Liver (tissue), 9 donors: ENCODE results near the gene ERP44. TPM values are rescaled to one million over a fixed set of nuclear protein-coding genes. Genes with fewer than 3 reads are reported as not detected.

Experiments used
- DNase-seq: peaks from one replicate; pipeline ENCODE4 v3.0.0-alpha.2; 2017; ENCODE audit warnings: low spot score
- H3K27ac ChIP-seq, 2 donors: one replicate each; pipeline ENCODE4 v1.7.0; 2013; ENCODE audit warnings: inconsistent platforms in 2 of 2, low read length in 2 of 2, control low read depth in 1 of 2, low read depth in 1 of 2, mild to moderate bottlenecking in 1 of 2
- H3K27me3 ChIP-seq, 4 donors: one replicate each; pipeline versions ENCODE4 v1.6.1 to v1.7.0; 2013; ENCODE audit warnings: low read length in 3 of 4, inconsistent platforms in 1 of 4, mild to moderate bottlenecking in 1 of 4, moderate library complexity in 1 of 4; ENCODE audit not compliant: control insufficient read depth in 4 of 4, insufficient read depth in 4 of 4
- H3K36me3 ChIP-seq, 4 donors: one replicate each; pipeline versions ENCODE4 v1.6.1 to v1.7.0; 2013; ENCODE audit warnings: low read length in 3 of 4, mild to moderate bottlenecking in 3 of 4, low read depth in 1 of 4, moderate library complexity in 1 of 4; ENCODE audit not compliant: control insufficient read depth in 4 of 4, insufficient read depth in 3 of 4
- H3K4me1 ChIP-seq, 4 donors: one replicate each; pipeline versions ENCODE4 v1.6.1 to v1.7.0; 2013; ENCODE audit warnings: low read length in 3 of 4, mild to moderate bottlenecking in 3 of 4, moderate library complexity in 1 of 4; ENCODE audit not compliant: control insufficient read depth in 4 of 4, insufficient read depth in 4 of 4
- H3K4me3 ChIP-seq, 3 donors: one replicate each; pipeline versions ENCODE4 v1.6.1 to v1.7.0; 2013; ENCODE audit warnings: low read length in 3 of 3, control low read depth in 1 of 3, low read depth in 1 of 3, mild to moderate bottlenecking in 1 of 3
- H3K9ac ChIP-seq, 2 donors: one replicate each; pipeline ENCODE4 v1.7.0; 2013; ENCODE audit warnings: low read length in 2 of 2, mild to moderate bottlenecking in 2 of 2, moderate library complexity in 2 of 2, control low read depth in 1 of 2, low read depth in 1 of 2
- H3K9me3 ChIP-seq, 4 donors: one replicate each; pipeline versions ENCODE4 v1.6.1 to v1.7.0; 2013; ENCODE audit warnings: low read length in 3 of 4; ENCODE audit not compliant: control insufficient read depth in 4 of 4
- EGR1 ChIP-seq, 2 donors: IDR thresholded peaks; 2 replicates each; pipeline ENCODE4 v1.6.1; 2016 to 2018; ENCODE audit warnings: antibody characterized with exemption in 2 of 2, low read depth in 2 of 2
- FOXA1 ChIP-seq: IDR thresholded peaks from 2 replicates; pipeline ENCODE4 v1.6.1; 2016; ENCODE audit warnings: antibody characterized with exemption
- FOXA2 ChIP-seq: IDR thresholded peaks from 2 replicates; pipeline ENCODE4 v1.6.1; 2016; ENCODE audit warnings: antibody characterized with exemption
- GABPA ChIP-seq, 2 donors: IDR thresholded peaks in 1 of 2; conservative IDR thresholded peaks in 1 of 2; 2 replicates each; pipeline ENCODE4 v1.6.1; 2016; ENCODE audit warnings: antibody characterized with exemption in 2 of 2, mild to moderate bottlenecking in 1 of 2, moderate library complexity in 1 of 2
- HNF4A ChIP-seq, 2 donors: conservative IDR thresholded peaks; 2 replicates each; pipeline ENCODE4 v1.6.1; 2016; ENCODE audit warnings: antibody characterized with exemption in 2 of 2, mild to moderate bottlenecking in 2 of 2
- HNF4G ChIP-seq: IDR thresholded peaks from 2 replicates; pipeline ENCODE4 v1.6.1; 2016; ENCODE audit warnings: antibody characterized with exemption
- JUND ChIP-seq, 2 donors: IDR thresholded peaks; 2 replicates each; pipeline ENCODE4 v1.6.1; 2016; ENCODE audit warnings: antibody characterized with exemption in 2 of 2
- NR2F2 ChIP-seq: IDR thresholded peaks from 2 replicates; pipeline ENCODE4 v1.6.1; 2016; ENCODE audit warnings: antibody characterized with exemption
- RAD21 ChIP-seq, 2 donors: IDR thresholded peaks; 2 replicates each; pipeline ENCODE4 v1.6.1; 2016; ENCODE audit warnings: antibody characterized with exemption in 2 of 2, mild to moderate bottlenecking in 2 of 2
- RXRA ChIP-seq, 2 donors: IDR thresholded peaks; 2 replicates each; pipeline ENCODE4 v1.6.1; 2017 to 2018; ENCODE audit warnings: antibody characterized with exemption in 2 of 2, mild to moderate bottlenecking in 1 of 2
- SP1 ChIP-seq: IDR thresholded peaks from 2 replicates; pipeline ENCODE4 v1.6.1; 2018; ENCODE audit warnings: antibody characterized with exemption, mild to moderate bottlenecking
- TAF1 ChIP-seq: conservative IDR thresholded peaks from 2 replicates; pipeline ENCODE4 v1.6.1; 2016; ENCODE audit warnings: antibody characterized with exemption, mild to moderate bottlenecking
- YY1 ChIP-seq: IDR thresholded peaks from 2 replicates; pipeline ENCODE4 v1.6.1; 2016; ENCODE audit warnings: antibody characterized with exemption, mild to moderate bottlenecking
- WGBS: extraction: QIAGEN DNeasy Blood & Tissue Kit; methylation state at CpG from one replicate; pipeline ENCODE4 v1.1.7; 2013; 5-methylcytosine and 5-hydroxymethylcytosine counted together
- polyA plus RNA-seq, 2 donors: library from polyadenylated mRNA; stranded (reverse) in 1 of 2; unstranded in 1 of 2; fragments of 200-250 nt in 1 of 2; fragments of >200 nt in 1 of 2; fragmentation: Nextera tagmentation in 1 of 2; extraction: Ambion mirVana in 1 of 2; gene quantifications; one replicate each; pipeline versions ENCODE4 v1.2.1 to v1.2.3, GENCODE V29; 2013 to 2015
- total RNA-seq, 2 donors: library from RNA; depleted of rRNA; stranded (reverse); fragments of >200 nt; gene quantifications; one replicate each; pipeline ENCODE4 v1.2.3, GENCODE V29; 2014
- TF ChIP-seq, protein P1 (sequence below): IDR thresholded peaks from 2 replicates; pipeline ENCODE4 v1.6.1; 2016; ENCODE audit warnings: antibody characterized with exemption
- TF ChIP-seq, protein P2 (sequence below): IDR thresholded peaks from 2 replicates; pipeline ENCODE4 v1.6.1; 2016; ENCODE audit warnings: antibody characterized with exemption, mild to moderate bottlenecking
- TF ChIP-seq, protein P3 (sequence below): IDR thresholded peaks from 2 replicates; pipeline ENCODE4 v1.6.1; 2016; ENCODE audit warnings: antibody characterized with exemption
- TF ChIP-seq, protein P4 (sequence below): IDR thresholded peaks from 2 replicates; pipeline ENCODE4 v1.6.1; 2016; ENCODE audit warnings: antibody characterized with exemption
- TF ChIP-seq, protein P5 (sequence below): fragments of 150-350 bp; IDR thresholded peaks from 2 replicates; pipeline ENCODE4 v1.5.1; 2017; ENCODE audit warnings: improper control_type of control experiment, low read depth, low read length; ENCODE audit not compliant: missing input control
- donor health status: healthy.
- donor health status: healthy.
- donor health status: healthy.
- donor health status: healthy.
- donor health status: healthy.

Gene ERP44
- total and polyA plus RNA-seq, 4 donors, result 13.0 to 26.8 (median 19.3) TPM

DNA sequence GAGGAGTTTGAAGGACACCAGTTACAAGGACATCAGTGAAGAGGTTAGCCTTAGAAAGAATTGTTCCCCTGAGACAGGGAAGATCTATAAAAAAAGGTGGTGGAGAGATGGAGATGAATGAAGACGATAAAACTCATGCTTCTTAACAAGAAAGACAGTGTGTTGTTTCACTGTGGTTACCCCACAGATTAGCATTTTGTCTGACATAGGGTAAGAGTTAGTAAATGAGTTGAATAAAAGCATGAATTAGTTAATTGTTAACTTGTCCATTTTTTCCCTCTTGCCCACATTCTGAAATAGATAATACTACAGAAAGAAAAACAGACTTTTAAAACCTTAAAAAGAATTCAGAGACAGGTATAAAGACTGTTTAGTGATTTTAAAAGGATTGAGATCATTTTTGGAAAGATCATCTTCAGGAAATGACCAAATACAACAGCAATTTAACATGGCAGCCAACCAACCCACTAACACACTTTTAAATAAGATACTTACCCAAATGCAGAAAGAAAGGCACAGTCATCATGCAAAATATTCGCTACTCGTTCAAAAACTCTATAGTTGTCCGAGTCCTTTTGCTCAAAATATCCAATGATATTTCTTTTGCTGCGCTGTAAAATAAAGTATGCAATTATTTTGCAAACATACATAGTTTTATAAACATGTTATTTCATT, 78.5 kb downstream of the ERP44 start:
- TF ChIP-seq, protein P1, sequence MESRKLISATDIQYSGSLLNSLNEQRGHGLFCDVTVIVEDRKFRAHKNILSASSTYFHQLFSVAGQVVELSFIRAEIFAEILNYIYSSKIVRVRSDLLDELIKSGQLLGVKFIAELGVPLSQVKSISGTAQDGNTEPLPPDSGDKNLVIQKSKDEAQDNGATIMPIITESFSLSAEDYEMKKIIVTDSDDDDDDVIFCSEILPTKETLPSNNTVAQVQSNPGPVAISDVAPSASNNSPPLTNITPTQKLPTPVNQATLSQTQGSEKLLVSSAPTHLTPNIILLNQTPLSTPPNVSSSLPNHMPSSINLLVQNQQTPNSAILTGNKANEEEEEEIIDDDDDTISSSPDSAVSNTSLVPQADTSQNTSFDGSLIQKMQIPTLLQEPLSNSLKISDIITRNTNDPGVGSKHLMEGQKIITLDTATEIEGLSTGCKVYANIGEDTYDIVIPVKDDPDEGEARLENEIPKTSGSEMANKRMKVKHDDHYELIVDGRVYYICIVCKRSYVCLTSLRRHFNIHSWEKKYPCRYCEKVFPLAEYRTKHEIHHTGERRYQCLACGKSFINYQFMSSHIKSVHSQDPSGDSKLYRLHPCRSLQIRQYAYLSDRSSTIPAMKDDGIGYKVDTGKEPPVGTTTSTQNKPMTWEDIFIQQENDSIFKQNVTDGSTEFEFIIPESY, result no peak
- TF ChIP-seq RAD21 (IDR thresholded peaks at IDR 0.05) (no peak), EGR1 (IDR thresholded peaks at IDR 0.05; ENCODE audit: low read depth in 2 of 2) (no peak), FOXA2 (no peak), RXRA (IDR thresholded peaks at IDR 0.05) (no peak), TAF1 (no peak), GABPA (IDR thresholded peaks at IDR 0.05 in 1 of 2, conservative IDR thresholded peaks at IDR 0.05 in 1 of 2) (no peak), SP1 (no peak)
- TF ChIP-seq, protein P2, sequence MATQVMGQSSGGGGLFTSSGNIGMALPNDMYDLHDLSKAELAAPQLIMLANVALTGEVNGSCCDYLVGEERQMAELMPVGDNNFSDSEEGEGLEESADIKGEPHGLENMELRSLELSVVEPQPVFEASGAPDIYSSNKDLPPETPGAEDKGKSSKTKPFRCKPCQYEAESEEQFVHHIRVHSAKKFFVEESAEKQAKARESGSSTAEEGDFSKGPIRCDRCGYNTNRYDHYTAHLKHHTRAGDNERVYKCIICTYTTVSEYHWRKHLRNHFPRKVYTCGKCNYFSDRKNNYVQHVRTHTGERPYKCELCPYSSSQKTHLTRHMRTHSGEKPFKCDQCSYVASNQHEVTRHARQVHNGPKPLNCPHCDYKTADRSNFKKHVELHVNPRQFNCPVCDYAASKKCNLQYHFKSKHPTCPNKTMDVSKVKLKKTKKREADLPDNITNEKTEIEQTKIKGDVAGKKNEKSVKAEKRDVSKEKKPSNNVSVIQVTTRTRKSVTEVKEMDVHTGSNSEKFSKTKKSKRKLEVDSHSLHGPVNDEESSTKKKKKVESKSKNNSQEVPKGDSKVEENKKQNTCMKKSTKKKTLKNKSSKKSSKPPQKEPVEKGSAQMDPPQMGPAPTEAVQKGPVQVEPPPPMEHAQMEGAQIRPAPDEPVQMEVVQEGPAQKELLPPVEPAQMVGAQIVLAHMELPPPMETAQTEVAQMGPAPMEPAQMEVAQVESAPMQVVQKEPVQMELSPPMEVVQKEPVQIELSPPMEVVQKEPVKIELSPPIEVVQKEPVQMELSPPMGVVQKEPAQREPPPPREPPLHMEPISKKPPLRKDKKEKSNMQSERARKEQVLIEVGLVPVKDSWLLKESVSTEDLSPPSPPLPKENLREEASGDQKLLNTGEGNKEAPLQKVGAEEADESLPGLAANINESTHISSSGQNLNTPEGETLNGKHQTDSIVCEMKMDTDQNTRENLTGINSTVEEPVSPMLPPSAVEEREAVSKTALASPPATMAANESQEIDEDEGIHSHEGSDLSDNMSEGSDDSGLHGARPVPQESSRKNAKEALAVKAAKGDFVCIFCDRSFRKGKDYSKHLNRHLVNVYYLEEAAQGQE, result no peak
- TF ChIP-seq, protein P3, sequence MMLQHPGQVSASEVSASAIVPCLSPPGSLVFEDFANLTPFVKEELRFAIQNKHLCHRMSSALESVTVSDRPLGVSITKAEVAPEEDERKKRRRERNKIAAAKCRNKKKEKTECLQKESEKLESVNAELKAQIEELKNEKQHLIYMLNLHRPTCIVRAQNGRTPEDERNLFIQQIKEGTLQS, result no peak
- TF ChIP-seq, protein P4, sequence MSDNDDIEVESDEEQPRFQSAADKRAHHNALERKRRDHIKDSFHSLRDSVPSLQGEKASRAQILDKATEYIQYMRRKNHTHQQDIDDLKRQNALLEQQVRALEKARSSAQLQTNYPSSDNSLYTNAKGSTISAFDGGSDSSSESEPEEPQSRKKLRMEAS, result no peak
- TF ChIP-seq, protein P5, sequence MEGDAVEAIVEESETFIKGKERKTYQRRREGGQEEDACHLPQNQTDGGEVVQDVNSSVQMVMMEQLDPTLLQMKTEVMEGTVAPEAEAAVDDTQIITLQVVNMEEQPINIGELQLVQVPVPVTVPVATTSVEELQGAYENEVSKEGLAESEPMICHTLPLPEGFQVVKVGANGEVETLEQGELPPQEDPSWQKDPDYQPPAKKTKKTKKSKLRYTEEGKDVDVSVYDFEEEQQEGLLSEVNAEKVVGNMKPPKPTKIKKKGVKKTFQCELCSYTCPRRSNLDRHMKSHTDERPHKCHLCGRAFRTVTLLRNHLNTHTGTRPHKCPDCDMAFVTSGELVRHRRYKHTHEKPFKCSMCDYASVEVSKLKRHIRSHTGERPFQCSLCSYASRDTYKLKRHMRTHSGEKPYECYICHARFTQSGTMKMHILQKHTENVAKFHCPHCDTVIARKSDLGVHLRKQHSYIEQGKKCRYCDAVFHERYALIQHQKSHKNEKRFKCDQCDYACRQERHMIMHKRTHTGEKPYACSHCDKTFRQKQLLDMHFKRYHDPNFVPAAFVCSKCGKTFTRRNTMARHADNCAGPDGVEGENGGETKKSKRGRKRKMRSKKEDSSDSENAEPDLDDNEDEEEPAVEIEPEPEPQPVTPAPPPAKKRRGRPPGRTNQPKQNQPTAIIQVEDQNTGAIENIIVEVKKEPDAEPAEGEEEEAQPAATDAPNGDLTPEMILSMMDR, result no peak
- no peaks in the 10 kb centered on the region for H3K4me1 ChIP-seq
- 98% methylated on average over 5 of the region's 5 CpGs for WGBS
- no peak overlapping the region for H3K27ac ChIP-seq
- no peak overlapping the region for H3K4me3 ChIP-seq
- no peaks in the 10 kb centered on the region for H3K9me3 ChIP-seq
- H3K36me3 ChIP-seq, result peaks cover 6 to 29% (median 13%) of the 10 kb centered on the region in 4 donors
- no peak for DNase-seq
- H3K9ac ChIP-seq, result no peak overlapping the region
- no peaks in the 10 kb centered on the region for H3K27me3 ChIP-seq

DNA sequence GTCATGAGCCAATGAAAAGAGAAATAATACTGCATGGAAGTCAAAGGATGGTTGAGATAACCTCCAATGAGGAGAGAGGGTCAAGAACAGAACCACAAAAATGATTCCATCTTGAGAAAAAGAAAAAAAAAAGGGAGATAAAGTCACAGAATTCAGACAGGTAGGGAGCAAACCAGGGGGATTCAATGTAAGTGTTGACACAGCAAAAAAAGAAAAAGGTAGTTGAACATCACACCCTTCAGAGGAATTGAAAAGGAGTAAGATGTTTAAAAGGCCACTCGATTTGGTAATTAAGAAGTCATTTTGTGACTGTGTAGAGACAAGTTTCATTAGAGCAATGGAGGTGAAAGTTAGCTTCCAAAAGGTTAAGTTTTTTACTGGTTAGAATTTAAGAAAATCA, 79.3 kb downstream of the ERP44 start:
- H3K27me3 ChIP-seq, result no peaks in the 10 kb centered on the region
- no peaks in the 10 kb centered on the region for H3K4me1 ChIP-seq
- no peak overlapping the region for H3K4me3 ChIP-seq
- no peaks in the 10 kb centered on the region for H3K9me3 ChIP-seq
- H3K36me3 ChIP-seq, result peaks cover 6 to 32% (median 13%) of the 10 kb centered on the region in 4 donors
- WGBS, result 99% methylated on average over 1 of the region's 1 CpG
- DNase-seq, result no peak
- no peak overlapping the region for H3K27ac ChIP-seq
- H3K9ac ChIP-seq, result no peak overlapping the region
- TF ChIP-seq HNF4G (no peak), NR2F2 (no peak), RXRA (IDR thresholded peaks at IDR 0.05) (no peak), FOXA2 (no peak), SP1 (no peak), FOXA1 (no peak), HNF4A (conservative IDR thresholded peaks at IDR 0.05) (no peak), JUND (IDR thresholded peaks at IDR 0.05) (no peak), YY1 (no peak)
- TF ChIP-seq, protein P2, result no peak
- TF ChIP-seq, protein P4, result no peak
- TF ChIP-seq, protein P1, result no peak
